ENCODE results near the gene CD86.
A peak's percentile ranks its signal among the peaks of the same experiment; 100 is the strongest.

GRCh38 chr3:122101646-122102045 is 46.5 kb downstream of the CD86 start:
- TF ChIP-seq POLR2A (IDR thresholded peaks at IDR 0.05) (no peak), CTCF (IDR thresholded peaks at IDR 0.05) (peak in 3 of 6 experiments; percentile 31 to 47 (median 43))

All from thyroid gland (tissue), 4 donors.